ENCODE data around the gene BLMH. TPM values are rescaled to one million over a fixed set of nuclear protein-coding genes. Genes with fewer than 3 reads are reported as not detected.

BLMH gene
- polyA plus RNA-seq, 1 of the 3 experiments (the other 2 are of a cell fraction), result 19.4 TPM

DNA sequence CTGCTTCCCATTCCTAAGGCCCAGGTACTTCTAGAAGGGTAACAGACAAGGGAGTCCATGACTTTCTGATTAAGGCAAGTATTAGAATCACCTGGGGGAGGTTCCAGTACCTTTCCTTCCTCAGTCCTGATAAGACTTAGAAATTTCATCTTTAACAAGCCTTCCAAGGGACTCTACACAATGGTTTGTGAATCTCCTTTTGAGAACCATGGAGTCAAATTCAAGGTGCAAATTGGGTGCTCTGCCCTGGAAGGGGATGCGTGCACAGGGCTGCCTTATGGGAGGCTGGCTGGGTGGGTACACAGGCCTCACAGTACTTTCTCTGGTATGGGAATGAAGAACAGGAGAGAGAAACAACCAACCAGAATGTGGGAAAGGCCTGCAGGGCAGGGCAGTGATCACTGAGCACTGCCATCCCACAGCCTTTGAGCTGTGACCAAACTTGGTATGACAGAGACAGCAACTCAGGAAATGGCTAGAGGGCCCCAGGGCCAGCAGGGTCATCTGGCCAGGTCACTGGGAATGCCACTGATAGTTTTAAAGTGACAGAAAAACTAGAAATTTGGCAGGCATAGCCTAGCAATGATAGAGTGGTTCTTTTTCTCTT lies 45.8 kb upstream of the BLMH start:
- ChIA-PET POLR2A (interaction anchor here (0.8 kb wide), 1 partner anchor 15 kb away, joined by 3 read pairs; no protein-coding TSS in a partner anchor), CTCF (interaction anchor here (0.6 to 6.0 kb wide), 11 partner anchors 9 to 232 kb away, joined by 3 to 54 read pairs (median 4); partner anchors contain the start of gene BLMH)
- H3K36me3 ChIP-seq (replicated peaks in 1 of 2; ENCODE audit: control insufficient read depth in 1 of 2, insufficient read depth in 2 of 2, low read length in 1 of 2), result no peaks in the 10 kb centered on the region

DNA sequence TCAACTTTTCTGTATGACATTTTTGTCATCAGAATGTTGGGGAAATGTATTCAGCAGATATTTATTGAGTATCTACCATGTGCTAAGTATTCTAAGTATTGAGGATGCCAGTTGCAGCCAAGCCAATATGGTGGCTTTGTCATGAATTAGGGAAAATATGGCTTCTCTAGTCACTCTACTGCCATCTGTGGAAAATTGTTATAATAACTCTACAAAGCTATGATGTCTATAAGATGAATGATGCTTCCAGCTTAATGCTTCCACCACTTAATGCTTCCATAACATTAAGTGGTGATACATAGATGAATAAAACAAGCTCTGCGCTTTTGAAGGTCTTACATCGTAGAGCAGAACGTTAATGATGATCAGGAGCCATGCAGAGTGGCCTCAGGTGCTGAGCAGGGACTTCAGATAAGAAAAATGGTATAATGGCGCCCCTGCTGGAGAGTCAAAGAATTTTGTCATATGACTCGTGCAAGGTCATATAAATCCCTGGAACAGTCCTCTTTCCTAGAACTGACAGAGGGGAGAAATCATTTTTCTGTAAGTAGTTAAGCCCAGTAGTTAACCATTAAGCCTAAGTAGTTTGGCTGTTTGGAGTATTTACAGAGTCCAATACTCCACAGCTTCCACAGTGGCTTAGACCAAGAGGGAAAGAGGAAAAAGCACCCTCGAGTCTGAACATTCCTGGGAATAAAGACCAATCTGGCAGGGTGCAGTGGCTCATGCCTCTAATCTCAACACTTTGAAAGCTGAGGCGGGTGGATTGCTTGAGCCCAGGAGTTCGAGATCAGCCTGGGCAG lies 44.8 kb upstream of the BLMH start:
- Histone ChIP-seq H3K27me3 (ENCODE audit: insufficient read depth) (no peaks in the 10 kb centered on the region), H3K9me3 (no peaks in the 10 kb centered on the region), H3F3A (replicated peaks; ENCODE audit: insufficient read depth) (peaks cover 18% of the 10 kb centered on the region), H3K9me2 (no peaks in the 10 kb centered on the region), H4K20me1 (ENCODE audit: insufficient read depth) (no peaks in the 10 kb centered on the region), H3K27ac (ENCODE audit: low read depth in 2 of 2, low read length in 1 of 2) (no peak overlapping the region), H3K9ac (no peak overlapping the region), H3K36me3 (replicated peaks in 1 of 2; ENCODE audit: control insufficient read depth in 1 of 2, insufficient read depth in 2 of 2, low read length in 1 of 2) (no peaks in the 10 kb centered on the region), H3K4me3 (ENCODE audit: low read depth in 2 of 2, low read length in 1 of 2) (no peak overlapping the region), H3K79me2 (ENCODE audit: insufficient read depth) (no peaks in the 10 kb centered on the region), H3K4me1 (ENCODE audit: control insufficient read depth in 1 of 2, insufficient read depth in 2 of 2, low read depth in 1 of 2, low read length in 1 of 2) (peaks cover 7 to 16% of the 10 kb centered on the region in 2 experiments; a peak in 2 of 4 replicates), H3K4me2 (no peak overlapping the region), H2AFZ (ENCODE audit: low read depth) (no peak overlapping the region)
- DNase-seq, result peak; percentile 43
- ChIA-PET POLR2A (interaction anchor here (1.0 kb wide), 1 partner anchor 220 kb away, joined by 3 read pairs; the partner anchor contains the start of gene NSRP1), CTCF (interaction anchor here (0.6 to 6.0 kb wide), 26 partner anchors 8 to 471 kb away, joined by 3 to 54 read pairs (median 3); partner anchors contain the start of gene BLMH)
- 30% methylated on average over 8 of the region's 8 CpGs for WGBS (ENCODE audit: low lambda C conversion rate)
- no peak for TF ChIP-seq MEF2A (IDR thresholded peaks at IDR 0.05; ENCODE audit: borderline replicate concordance, low read depth)
- TF ChIP-seq, protein P1, sequence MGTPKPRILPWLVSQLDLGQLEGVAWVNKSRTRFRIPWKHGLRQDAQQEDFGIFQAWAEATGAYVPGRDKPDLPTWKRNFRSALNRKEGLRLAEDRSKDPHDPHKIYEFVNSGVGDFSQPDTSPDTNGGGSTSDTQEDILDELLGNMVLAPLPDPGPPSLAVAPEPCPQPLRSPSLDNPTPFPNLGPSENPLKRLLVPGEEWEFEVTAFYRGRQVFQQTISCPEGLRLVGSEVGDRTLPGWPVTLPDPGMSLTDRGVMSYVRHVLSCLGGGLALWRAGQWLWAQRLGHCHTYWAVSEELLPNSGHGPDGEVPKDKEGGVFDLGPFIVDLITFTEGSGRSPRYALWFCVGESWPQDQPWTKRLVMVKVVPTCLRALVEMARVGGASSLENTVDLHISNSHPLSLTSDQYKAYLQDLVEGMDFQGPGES (IDR thresholded peaks at IDR 0.05; ENCODE audit: low read depth, low read length), result no peak
- TF ChIP-seq YY1 (IDR thresholded peaks at IDR 0.05; ENCODE audit: low read depth), result peak; percentile 75; the same call in 1 of the 2 replicates
- TF ChIP-seq, protein P2, sequence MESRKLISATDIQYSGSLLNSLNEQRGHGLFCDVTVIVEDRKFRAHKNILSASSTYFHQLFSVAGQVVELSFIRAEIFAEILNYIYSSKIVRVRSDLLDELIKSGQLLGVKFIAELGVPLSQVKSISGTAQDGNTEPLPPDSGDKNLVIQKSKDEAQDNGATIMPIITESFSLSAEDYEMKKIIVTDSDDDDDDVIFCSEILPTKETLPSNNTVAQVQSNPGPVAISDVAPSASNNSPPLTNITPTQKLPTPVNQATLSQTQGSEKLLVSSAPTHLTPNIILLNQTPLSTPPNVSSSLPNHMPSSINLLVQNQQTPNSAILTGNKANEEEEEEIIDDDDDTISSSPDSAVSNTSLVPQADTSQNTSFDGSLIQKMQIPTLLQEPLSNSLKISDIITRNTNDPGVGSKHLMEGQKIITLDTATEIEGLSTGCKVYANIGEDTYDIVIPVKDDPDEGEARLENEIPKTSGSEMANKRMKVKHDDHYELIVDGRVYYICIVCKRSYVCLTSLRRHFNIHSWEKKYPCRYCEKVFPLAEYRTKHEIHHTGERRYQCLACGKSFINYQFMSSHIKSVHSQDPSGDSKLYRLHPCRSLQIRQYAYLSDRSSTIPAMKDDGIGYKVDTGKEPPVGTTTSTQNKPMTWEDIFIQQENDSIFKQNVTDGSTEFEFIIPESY (IDR thresholded peaks at IDR 0.05; ENCODE audit: borderline replicate concordance, low read depth), result no peak
- TF ChIP-seq, protein P3, sequence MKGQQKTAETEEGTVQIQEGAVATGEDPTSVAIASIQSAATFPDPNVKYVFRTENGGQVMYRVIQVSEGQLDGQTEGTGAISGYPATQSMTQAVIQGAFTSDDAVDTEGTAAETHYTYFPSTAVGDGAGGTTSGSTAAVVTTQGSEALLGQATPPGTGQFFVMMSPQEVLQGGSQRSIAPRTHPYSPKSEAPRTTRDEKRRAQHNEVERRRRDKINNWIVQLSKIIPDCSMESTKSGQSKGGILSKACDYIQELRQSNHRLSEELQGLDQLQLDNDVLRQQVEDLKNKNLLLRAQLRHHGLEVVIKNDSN (IDR thresholded peaks at IDR 0.05; ENCODE audit: borderline replicate concordance, low read depth), result peak; percentile 39; the same call in 1 of the 2 replicates
- TF ChIP-seq NFIC (IDR thresholded peaks at IDR 0.05; ENCODE audit: borderline replicate concordance), result no peak
- TF ChIP-seq RCOR1 (IDR thresholded peaks at IDR 0.05; ENCODE audit: low read length), result no peak
- TF ChIP-seq ELF1 (IDR thresholded peaks at IDR 0.05), result no peak
- TF ChIP-seq, protein P4, sequence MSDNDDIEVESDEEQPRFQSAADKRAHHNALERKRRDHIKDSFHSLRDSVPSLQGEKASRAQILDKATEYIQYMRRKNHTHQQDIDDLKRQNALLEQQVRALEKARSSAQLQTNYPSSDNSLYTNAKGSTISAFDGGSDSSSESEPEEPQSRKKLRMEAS (IDR thresholded peaks at IDR 0.05; ENCODE audit: low read depth), result 0 out of 2 replicates have a peak, but pooled peaks have one; percentile 17
- no peak for TF ChIP-seq FOXM1 (IDR thresholded peaks at IDR 0.05; ENCODE audit: low read depth)

More for the DNA sequence above, 45.8 kb upstream of the BLMH start:
- no peaks in the 10 kb centered on the region for H3K27me3 ChIP-seq (ENCODE audit: insufficient read depth)
- H3K9ac ChIP-seq, result no peak overlapping the region
- no peak overlapping the region for H3K4me2 ChIP-seq
- H3K79me2 ChIP-seq (ENCODE audit: insufficient read depth), result no peaks in the 10 kb centered on the region
- DNase-seq, result peak; percentile 9
- H3K4me1 ChIP-seq (ENCODE audit: control insufficient read depth in 1 of 2, insufficient read depth in 2 of 2, low read depth in 1 of 2, low read length in 1 of 2), result peaks cover 7 to 13% of the 10 kb centered on the region in 2 experiments; a peak in 2 of 4 replicates
- WGBS (ENCODE audit: low lambda C conversion rate), result 92% methylated on average over 1 of the region's 1 CpG
- no peak for TF ChIP-seq JUND (IDR thresholded peaks at IDR 0.05)
- TF ChIP-seq YY1 (IDR thresholded peaks at IDR 0.05; ENCODE audit: low read depth), result no peak
- no peak for TF ChIP-seq GABPA (IDR thresholded peaks at IDR 0.05; ENCODE audit: low read depth)
- TF ChIP-seq, protein P3 (IDR thresholded peaks at IDR 0.05; ENCODE audit: borderline replicate concordance, low read depth), result no peak
- TF ChIP-seq, protein P5, sequence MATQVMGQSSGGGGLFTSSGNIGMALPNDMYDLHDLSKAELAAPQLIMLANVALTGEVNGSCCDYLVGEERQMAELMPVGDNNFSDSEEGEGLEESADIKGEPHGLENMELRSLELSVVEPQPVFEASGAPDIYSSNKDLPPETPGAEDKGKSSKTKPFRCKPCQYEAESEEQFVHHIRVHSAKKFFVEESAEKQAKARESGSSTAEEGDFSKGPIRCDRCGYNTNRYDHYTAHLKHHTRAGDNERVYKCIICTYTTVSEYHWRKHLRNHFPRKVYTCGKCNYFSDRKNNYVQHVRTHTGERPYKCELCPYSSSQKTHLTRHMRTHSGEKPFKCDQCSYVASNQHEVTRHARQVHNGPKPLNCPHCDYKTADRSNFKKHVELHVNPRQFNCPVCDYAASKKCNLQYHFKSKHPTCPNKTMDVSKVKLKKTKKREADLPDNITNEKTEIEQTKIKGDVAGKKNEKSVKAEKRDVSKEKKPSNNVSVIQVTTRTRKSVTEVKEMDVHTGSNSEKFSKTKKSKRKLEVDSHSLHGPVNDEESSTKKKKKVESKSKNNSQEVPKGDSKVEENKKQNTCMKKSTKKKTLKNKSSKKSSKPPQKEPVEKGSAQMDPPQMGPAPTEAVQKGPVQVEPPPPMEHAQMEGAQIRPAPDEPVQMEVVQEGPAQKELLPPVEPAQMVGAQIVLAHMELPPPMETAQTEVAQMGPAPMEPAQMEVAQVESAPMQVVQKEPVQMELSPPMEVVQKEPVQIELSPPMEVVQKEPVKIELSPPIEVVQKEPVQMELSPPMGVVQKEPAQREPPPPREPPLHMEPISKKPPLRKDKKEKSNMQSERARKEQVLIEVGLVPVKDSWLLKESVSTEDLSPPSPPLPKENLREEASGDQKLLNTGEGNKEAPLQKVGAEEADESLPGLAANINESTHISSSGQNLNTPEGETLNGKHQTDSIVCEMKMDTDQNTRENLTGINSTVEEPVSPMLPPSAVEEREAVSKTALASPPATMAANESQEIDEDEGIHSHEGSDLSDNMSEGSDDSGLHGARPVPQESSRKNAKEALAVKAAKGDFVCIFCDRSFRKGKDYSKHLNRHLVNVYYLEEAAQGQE (IDR thresholded peaks at IDR 0.05; ENCODE audit: low read depth, low read length), result no peak
- no peaks in the 10 kb centered on the region for H4K20me1 ChIP-seq (ENCODE audit: insufficient read depth)
- H3K9me3 ChIP-seq, result no peaks in the 10 kb centered on the region
- peaks cover 12% of the 10 kb centered on the region for H3F3A ChIP-seq (replicated peaks; ENCODE audit: insufficient read depth)
- no peak overlapping the region for H3K27ac ChIP-seq (ENCODE audit: low read depth in 2 of 2, low read length in 1 of 2)
- H2AFZ ChIP-seq (ENCODE audit: low read depth), result no peak overlapping the region
- H3K4me3 ChIP-seq (ENCODE audit: low read depth in 2 of 2, low read length in 1 of 2), result no peak overlapping the region
- H3K9me2 ChIP-seq, result no peaks in the 10 kb centered on the region
